HG03571 (cell line): ENCODE data around the gene OBP2A.

Source experiments
- ATAC-seq: cut with Tn5 transposase; IDR thresholded peaks from one replicate; pipeline ENCODE4 v1.9.1; 2021; ENCODE audit not compliant: unreplicated experiment

OBP2A gene

DNA sequence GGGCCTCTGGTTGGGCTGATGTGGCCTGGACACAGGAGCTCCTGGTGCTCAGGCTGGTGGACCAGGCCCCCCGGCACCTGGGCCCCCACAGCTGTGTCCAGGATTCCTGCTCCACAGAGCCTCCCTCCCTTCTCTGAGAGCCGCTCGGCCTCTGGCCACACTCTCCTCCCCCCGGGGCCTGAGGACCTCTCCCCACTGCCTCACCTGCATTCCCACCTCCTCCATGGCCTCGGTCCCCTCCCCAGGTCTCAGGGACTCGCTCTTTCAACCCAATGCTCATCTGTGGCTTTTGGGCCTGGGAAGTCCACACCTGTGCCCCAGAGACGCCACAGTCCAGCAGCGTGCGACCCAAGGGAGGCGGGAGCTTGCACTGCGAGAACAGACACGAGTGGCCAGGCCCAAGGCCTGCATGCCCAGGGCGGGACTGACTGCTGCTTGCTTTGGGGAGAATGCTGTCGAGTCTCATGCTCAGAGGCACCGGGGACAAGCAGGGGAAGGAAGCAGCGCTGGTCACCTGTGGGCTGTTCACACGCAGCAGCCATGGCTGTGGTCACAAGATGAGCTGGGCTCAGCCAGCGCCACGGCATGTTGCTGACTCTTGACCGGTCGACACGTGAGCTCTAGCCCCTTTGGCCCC is 30.2 kb downstream of the OBP2A start:
- ATAC-seq: no peak

DNA sequence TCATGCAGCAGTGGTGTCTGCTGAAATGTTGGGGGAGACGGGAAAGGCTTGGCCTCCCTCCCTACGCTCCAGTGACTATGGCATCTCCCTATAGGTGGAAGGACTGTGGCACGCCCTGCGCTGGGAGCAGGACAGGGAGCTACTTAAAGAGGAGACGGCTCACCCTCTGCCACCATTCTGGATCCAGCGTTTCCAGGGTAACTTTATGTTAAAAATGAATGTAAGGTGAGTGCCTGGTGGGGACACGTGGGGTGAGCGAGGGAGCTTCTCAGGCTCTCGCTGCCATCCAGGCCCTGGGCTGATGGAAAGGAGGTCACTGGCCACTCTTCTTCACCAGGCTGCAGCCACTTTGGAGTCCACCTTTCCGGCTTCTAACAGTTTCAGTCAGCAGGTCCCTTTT is 31.3 kb downstream of the OBP2A start:
- ATAC-seq: no peak

DNA sequence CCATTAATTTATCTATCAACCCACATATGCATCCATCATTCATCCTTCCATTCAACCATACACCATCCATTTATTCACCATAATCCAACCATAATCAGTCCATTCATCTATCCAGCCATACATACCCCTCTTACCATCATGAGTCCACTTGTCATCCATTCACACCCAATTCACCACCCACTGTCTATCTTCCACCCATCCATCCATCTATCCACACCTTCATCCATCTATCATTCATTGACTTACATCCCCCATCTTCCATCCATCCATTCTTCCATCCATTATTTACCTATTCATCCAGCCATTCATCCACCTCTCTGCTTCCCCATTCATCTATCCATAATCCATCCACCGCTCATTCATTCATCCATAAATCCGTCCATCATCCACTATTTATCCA is 33.4 kb downstream of the OBP2A start:
- no peak for ATAC-seq

DNA sequence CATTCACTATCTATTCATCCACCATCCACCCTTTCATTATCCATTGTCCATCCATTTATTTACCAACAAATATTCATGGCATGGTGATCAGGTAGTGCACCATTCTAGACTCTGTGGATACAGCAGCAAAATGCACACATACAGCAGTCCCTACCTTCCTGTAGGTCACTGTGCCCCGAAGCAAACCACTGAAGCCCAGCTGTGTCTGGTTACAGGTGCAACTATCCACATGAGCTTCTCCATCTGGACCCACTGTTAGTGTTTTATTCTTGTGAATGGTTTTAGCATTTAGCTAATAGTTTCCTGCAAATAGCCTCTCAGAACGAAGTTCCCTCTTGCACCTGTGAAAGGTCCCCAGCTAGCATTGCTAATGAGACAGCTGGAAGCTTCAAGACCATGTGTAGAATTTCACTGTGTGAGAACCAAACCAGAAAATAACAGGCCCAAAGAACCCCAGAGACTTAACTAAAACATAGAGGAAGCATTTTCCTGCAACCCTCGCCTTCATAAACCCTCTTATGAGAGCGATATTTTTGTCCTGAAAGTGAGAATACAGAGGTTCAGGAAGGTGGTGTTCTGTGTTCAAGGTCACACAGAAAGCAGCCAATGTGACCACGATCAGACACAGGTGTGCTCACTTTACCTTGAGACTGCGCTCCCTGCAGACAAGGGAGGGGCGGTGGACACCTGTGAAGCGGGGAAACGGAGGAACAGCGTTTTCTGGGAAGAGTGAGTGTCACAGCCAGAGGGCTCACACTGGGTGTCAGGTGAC is 34.1 kb downstream of the OBP2A start:
- ATAC-seq: no peak

DNA sequence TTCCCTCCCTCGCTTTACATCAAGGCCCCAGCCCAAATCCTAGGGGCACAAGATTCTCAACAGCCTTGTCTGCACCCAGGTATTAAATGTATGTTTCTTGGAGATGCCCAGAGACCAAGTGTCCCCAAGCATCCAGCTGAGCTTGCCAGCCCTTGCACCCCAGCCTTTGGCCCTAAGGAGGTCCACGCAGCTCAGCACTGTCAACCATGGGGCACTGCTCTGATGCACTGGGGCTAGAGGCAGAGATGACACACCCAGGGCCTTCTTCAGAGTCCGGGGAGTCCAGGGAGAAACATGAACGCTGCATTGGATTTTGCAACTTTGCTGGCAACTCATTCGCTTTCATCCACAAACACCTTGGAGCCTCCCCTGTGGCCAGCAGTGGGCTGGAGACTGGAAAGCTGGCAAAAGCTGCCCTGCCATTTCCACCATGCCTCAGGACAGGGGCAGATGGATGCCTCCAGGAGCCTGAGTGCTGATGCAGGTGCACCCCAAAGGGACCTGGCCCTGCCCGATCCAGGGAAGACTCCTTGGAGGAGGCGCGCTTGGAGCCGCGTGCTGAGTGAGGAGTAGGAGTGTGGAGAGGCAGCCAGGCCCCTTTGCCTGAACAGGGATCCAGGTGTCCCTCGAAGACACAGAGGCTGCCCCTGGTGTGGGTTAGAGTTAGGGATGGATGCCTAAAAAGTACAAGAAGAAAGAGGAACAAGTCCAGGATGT is 34.9 kb downstream of the OBP2A start:
- no peak for ATAC-seq

DNA sequence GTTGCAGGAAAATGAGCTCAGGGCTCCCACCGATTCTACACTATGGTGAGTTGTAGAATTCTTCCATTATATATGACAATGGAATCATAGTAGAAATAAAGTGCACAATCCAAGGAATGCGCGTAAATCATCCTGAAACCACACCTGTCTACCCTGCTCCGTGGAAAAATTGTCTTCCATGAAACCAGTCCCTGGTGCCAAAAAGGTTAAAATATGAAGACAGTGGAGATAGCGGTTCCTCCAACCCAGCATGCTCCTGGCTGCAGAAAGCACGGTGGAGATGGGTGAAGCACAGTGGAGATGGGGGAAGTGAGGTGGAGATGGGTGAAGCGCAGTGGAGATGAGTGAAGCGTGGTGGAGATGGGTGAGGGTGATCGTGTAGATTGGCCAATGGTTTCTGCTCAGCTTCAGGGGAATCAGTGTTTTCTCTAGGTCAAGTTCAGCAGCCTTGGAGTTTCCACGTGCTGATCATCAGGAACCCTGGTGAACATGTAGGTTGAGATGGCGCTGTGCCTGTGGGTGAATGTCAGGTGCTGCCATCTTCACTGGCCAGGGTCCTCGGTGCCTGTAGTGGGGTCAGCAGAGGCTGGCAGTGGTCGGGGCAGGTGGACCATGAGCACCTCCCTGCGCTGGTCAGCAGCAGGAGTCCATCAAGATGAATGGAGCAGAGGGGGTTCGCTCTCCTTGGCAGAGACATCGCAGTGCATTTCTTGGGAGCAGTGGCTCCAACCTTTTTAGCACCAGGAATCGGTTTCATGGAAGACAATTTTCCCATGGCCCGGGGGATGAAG is 35.9 kb downstream of the OBP2A start:
- no peak for ATAC-seq

DNA sequence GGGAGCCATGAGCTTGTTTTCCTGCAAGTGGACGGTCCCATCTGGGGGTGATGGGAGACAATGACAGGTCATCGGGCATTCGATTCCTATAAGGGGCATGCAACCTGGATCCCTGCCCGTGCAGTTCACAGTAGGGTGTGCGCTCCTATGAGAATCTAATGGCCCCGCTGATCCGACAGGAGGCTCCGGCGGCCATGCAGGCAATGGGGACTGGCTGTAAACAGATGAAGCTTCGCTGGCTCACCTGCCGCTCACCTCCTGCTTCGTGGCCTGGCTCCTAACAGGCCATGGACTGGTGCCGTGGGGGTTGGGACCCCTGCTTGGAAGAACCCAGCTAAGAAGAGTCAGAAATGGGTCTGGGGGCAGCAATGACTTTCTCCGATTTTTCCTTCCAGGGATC is 36.6 kb downstream of the OBP2A start:
- no peak for ATAC-seq

DNA sequence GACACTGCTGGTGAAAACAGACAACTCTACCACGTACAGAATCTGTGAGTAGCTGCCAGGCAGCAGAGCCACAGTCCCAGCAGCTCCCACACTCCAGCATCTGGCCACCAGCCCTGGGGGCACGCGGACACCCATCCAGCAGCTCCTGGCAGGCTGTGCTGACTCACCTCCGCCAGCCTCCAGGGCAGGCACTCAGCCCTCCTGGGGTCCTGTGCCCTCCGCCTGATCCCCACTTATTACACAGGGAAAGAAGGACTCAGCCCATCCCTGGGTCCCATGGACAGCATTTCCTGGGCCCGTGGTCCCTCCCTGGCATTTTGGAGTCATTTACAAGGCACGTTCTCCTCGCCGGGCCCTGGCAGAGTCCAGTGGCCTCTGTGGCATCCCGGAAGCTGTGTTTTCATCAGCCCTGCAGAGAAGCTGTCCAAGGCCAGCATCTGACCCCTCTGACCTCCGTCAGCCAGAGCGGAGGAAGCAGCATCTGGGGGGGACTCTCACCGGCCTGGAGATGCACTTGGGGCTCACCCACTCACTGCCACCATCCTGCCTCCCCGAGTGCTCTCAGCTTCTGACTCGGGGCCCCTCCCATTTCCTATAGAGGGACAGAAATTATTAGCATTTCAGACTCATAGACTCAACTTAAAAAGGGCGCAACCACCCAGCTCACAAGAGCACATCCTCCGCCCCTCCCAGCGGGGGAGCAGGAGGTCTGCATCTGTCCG is 37.2 kb downstream of the OBP2A start:
- ATAC-seq: no peak

DNA sequence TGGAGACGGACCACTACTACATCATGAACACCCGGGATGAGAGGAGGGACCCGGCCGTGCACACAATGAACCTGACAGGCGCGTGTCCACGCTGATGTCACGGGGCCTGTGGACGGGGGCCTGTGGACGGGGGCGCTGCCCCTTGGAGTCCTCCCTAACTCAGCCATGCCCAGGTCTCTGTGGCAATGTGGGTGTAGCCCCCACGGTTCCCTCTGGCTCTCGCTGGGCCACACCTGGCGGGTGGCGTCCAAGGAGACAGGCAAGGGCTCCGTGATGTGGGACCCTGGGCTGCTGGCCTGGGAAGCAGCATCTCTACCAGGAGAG is 37.7 kb downstream of the OBP2A start:
- ATAC-seq: no peak

DNA sequence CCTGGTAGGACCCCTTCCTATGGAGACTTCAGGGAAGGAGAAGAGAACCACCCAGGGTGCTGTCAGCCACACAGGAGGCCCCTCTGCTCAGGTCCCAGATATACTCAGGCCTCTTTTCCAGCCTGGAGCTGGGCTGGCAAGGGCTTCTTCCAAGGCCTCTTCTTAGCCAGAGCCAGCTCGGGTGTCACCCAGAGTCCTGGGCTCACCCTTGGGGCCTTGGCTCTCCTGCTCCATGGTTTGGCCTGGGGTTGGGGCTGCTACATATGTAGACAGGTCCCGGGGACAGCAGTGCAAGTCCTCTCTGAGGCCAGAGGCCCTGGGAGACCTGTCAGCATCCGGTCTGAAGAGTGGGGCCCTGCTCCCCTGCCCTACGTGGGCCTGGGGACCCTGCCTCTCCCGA is 38.4 kb downstream of the OBP2A start:
- ATAC-seq: no peak

DNA sequence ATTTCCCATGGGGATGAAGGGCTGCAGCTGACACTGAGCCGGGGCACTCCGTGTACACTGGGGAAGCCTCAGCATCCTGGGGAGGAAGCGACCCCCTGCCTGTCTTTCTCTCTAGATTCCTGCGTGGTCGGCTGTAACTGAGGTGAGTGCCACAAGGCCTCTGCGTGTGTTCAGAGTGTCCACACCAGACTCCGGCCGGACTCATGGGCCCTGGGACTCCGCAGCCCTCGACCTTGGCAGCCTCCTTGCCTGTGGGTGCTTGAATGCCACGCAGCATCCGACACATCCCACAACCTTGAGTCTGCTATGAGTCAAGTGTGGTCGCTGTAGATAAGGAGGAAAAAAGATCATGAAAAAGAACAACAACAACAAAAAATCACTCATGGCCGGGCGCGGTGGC is 39.0 kb downstream of the OBP2A start:
- ATAC-seq: no peak

DNA sequence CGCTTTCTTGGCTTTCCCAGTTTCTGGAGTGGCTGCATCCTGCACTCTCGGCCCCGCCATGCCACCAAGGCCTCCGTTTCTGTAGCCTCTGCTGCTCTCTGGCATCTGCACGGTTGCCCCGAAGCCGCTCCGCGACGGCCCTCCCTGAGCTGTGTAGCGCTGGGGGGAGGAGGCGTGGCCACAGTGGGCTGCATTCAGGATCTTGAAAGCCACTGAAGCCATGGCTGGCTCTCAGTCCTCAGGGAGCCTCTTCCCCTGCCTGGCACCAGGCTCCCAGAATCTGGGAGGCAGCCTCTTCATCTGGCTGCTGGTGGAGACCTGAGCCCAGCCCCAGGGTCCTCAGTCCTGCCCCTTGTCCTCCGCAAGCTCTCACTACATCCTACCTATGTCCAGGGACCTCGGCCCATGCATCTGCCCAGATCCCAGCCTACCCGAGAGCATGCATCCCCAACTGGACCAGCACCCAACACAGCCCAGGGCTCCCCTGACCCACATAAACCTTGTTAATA is 40.7 kb downstream of the OBP2A start:
- no peak for ATAC-seq

DNA sequence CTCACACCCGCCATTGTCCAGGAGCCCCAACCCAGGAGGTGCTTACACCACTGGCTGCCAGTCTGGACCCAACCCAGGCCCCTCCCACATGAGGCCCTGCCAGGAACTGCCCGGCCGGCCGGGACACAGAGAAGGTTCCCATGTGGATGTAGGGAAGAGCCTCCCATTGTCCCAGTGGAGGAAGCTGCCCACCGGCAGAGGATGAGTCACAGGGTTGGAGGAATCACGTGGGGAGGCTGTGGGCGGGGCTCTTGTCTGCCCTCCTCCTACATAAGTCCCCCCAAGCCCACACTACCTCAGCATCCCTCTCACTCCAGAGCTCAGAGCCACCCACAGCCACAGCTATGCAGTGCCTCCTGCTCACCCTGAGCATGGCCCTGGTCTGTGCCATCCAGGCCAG is 41.7 kb downstream of the OBP2A start:
- no peak for ATAC-seq

DNA sequence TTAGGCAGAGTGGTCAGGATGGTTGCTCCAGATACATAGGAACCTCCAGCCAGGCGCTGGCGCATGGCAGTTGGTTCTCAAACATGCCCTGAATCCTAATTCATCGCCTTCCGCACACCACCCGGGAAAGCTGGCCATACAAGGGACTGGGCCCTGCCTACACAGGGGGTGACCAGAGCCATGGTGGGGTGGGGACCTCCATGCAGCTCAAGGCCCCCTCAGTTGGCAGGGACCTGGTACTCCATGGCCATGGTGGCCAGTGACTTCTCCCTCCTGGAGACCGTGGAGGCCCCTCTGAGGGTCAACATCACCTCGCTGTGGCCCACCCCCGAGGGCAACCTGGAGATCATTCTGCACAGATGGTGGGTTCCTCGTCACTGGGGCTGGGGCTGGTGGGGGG is 42.4 kb downstream of the OBP2A start:
- no peak for ATAC-seq

DNA sequence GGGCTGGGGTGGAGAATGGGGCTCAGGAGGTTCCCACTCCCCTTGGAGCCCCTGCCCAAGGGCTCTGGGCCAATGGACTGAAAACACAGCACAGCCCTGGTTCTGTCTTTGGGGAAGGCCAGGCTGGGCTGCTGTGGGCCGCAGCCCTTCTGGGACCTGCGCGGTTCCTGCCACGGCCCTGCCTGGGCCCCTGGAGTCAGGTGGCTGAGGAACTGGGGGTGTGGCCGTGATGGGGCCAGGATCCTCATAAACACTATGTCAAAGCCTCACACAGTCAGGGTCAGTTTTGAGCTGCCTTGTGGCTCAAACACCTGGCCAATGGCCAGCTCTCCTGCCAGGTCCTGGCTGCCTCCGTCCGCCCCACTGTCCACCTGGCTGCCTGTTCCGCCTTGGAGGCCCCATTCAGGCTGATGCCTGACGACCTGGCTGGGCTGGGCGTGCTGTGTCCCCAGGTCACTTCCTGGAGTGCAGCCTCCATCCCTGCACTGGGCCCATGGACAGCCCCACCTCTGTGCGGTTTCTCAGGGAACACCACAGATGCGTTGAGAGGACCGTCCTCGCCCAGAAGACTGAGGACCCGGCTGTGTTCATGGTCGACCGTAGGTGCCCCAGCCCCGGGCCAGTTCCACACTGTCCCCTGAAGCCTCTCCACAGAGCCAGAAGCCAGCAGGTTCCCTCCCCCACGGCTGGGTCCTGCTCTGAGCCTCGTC is 43.1 kb downstream of the OBP2A start:
- ATAC-seq: no peak

DNA sequence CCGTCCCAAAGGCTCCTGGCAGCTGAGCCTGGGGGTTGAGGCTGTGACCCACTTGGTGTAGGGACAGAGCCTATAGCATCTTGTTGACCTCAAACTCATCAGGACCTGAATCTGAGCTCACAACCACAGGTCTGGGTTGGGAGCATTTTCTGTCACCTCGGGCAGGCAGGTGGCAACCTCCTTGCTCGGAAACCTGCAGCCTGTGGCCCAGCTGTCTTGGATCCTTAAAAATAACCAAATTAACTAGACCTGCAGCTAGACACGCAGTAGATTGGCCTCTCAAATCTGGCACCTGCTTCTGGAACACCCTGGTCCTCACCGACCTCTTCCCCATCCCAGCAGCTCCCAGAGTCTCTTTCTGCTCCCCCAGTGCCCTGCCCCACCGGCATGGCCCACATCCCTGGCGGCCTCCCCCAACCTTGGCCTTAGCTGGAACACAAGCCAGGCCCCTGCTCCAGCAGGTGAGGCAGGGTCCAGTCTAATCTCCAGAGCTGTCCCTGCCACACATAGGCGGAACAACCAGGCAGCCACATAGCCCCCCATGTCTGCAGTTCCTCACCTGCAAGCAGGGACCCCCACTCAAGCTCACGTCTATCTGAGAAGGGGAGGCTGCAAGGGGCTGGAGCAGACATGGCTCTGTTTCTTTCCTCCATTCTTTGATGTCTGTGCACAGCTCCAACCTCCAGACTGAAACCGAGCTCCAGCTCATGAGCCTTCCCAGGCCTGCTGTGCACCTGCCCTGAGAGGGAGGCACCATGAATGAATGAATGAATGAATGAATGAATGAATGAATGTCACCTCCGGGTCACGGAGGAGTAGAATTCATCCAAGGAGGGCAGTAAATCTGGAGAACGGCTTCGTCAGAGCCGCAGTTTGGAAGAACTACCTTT is 43.9 kb downstream of the OBP2A start:
- ATAC-seq: no peak

DNA sequence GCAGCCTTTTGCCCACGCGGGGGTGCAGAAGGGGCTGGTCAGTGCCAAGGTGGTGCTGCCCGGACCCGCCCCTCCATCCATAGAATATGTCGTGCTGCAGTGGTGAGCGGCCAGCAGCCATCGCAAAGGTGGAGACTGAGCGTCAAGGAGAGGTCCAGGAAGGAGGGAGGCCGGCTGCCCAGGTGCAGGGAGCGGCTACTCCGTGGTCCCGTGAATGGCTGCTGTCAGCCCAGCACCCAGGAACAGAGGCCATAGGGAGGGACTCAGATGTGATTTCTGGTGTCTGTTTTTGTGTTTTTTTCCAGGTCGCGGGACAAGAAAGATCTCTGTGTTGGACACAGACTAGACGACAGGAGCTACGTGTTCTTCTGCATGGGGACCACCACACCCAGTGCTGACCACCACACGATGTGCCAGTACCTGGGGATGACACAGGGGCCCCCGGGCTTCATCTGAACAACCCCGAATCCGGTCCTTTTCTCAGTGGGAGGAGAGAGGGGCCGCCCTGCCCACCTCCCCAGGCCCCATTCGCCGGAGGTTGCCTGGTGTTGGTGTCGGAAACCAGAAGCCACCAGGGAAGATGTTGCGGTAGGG is 44.7 kb downstream of the OBP2A start:
- no peak for ATAC-seq

DNA sequence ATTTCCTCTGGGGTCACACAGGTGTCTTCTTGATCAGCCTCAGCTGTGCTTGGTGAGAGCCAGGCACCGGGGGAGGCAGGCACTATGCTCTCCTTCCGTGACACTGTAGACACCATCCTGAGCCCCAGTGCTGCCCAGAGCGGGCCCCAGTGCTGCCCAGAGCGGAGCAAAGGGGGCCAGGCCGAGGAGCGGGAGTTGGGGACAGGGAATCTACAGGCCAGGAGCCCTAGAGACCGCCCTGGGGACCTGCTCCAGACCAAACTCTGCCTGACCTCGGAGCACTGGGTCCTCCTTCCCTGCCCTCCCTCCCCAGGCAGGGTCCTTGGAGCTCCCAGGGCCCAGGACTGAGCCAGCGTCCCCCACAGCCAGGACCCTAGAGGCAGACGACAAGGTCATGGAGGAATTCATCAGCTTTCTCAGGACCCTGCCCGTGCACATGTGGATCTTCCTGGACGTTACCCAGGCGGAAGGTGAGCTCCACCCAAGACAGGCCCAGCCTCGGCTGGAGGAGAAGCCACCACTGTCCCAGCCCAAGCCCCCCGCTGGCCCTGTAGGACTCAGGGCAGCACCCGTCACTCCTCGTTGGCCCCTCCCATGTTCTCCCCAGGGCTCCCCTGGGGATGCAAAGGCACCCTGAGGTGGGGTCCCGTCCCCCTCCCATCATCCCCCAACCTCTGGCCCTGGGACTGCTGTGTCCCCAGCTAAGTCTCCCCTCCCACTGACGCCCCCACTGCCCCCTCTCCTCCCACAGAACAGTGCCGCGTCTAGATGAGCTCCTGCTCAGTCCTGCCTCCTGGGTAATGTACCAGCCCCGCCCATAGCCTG is 45.8 kb downstream of the OBP2A start:
- ATAC-seq: no peak
